BLaER1 (cell line): ENCODE results near the gene ATP6AP1.

Source experiments
- H3K27ac ChIP-seq: shearing (Covaris generic); formaldehyde crosslinking; 2 replicates; pipeline ENCODE4 v1.8.1; 2022
- H3K27me3 ChIP-seq: shearing (Covaris generic); formaldehyde crosslinking; 2 replicates; pipeline ENCODE4 v1.8.1; 2022
- H3K36me3 ChIP-seq: shearing (Covaris generic); formaldehyde crosslinking; 2 replicates; pipeline ENCODE4 v1.8.1; 2022
- H3K4me1 ChIP-seq: shearing (Covaris generic); formaldehyde crosslinking; 2 replicates; pipeline ENCODE4 v1.8.1; 2022
- H3K4me2 ChIP-seq: shearing (Covaris generic); formaldehyde crosslinking; 2 replicates; pipeline ENCODE4 v1.8.1; 2022
- H3K4me3 ChIP-seq: shearing (Covaris generic); formaldehyde crosslinking; 2 replicates; pipeline ENCODE4 v1.8.1; 2022
- H3K9ac ChIP-seq: shearing (Covaris generic); formaldehyde crosslinking; 2 replicates; pipeline ENCODE4 v1.8.1; 2022
- H3K9me3 ChIP-seq: shearing (Covaris generic); formaldehyde crosslinking; 2 replicates; pipeline ENCODE4 v1.8.1; 2022
- H4K20me1 ChIP-seq: shearing (Covaris generic); formaldehyde crosslinking; 2 replicates; pipeline ENCODE4 v1.8.1; 2022
- Cebpa-rat ChIP-seq: shearing (Covaris generic); IDR thresholded peaks from 2 replicates; pipeline ENCODE4 v1.8.1; 2022

Gene ATP6AP1

DNA sequence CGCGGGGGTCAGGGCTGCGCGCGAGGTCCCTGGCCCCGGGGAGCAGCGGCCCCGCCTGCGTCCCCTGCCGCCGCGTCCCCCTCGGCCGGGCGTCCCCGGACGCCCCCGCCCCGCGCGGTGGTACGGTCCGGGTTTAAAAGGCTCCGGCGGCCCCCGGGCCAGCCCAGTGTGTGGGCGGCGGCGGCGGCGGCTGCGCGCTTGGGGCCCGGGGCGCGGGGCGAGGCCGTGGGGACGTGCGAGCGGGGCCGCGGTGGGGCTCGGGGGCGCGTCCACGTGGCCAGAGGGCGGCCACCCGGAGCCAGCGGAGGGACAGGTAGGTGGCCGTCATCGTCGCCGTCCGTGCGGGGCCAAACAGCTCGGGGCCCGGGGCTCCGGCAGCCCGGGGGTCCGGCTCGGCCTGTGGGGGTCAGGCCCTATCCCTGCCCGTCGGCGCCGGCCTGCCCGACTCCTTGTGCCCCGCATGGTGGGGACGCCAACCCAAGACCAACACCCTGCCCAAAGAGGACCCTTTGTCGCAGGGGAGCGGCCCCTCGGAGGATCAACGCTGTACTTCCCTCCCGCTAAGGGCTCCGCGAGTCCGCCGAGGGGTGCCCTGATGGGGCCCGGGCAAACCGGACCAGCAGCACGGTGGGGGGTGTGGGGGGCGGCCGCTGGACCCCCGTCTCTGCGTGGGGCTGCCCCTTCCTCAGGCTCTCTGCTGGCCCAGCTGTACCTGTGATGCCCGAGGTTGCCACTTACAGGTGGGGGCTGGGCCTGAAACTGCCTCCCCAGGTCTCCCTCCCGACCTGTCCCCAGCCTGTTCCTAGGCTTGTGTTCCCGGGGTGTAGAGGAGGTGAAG, 29.9 kb downstream of the ATP6AP1 start, which contains the start of gene PLXNA3:
Gene PLXNA3, plus strand, starts transcription at position 166 of the 838 bp plus-strand sequence. CDS start 1,903 bp downstream, outside the sequence.
- peak within 1 kb of the TSS; percentile 87 for H3K9ac ChIP-seq
- peaks cover 45% of the 10 kb centered on the region for H4K20me1 ChIP-seq
- peak within 1 kb of the TSS; percentile 79 for H3K4me3 ChIP-seq
- 0 out of 2 replicates have a peak, but pooled peaks cover 12% of the 10 kb centered on the region for H3K9me3 ChIP-seq
- H3K4me2 ChIP-seq = peak within 1 kb of the TSS; percentile 87
- peaks cover 5% of the 10 kb centered on the region; the same call in 1 of the 2 replicates for H3K27me3 ChIP-seq
- H3K27ac ChIP-seq = peak within 1 kb of the TSS; percentile 92
- H3K36me3 ChIP-seq = peaks cover 32% of the 10 kb centered on the region
- peaks cover 16% of the 10 kb centered on the region for H3K4me1 ChIP-seq
- TF ChIP-seq Cebpa-rat = no peak

DNA sequence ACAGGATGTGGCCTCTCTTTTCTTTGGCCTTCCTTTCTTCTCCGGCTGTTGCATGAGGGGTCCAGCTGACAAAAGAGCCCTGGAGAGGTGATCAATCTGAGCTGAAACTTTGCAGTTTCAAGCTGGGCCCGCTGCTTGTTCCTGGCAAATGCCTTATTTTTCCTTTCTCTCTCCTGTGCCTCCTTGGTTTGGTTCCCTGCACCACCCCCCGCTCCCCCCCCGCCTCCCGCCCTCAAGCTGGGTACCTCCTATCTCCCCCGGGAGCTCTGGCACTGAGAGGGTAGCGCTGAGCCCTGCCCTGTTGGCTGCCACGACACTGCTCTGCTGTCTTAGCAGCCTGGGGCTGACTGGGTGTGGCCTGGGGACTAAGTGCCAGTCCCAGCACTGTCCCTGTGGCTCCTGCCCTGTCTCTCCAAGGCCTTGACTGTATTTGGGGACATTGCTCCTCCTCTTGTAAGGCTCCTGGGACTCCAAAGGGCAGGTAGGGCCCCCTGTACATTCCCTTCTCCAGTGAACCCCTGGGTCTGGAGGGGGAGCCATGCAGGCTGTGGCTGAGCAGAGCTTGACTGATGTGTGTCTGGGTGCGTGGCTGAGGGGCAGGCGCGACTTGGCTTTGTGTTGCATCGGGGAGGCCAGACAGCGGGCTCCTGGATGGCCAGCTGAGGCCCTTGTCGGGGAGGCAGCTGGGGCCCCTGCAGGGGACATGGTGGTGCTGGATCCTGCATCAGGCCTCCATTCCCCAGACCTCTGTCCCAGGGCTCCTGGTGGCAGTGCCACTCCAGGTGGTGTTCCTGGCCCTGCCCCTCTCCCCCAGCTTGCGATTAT, 30.7 kb downstream of the ATP6AP1 start:
- Histone ChIP-seq H3K4me2 (peak overlapping the region; percentile 87), H3K9ac (peak overlapping the region; percentile 87), H3K4me3 (peak overlapping the region; percentile 79), H3K36me3 (peaks cover 39% of the 10 kb centered on the region), H3K27me3 (peaks cover 5% of the 10 kb centered on the region; the same call in 1 of the 2 replicates), H3K27ac (peak overlapping the region; percentile 92), H3K4me1 (peaks cover 16% of the 10 kb centered on the region), H4K20me1 (peaks cover 51% of the 10 kb centered on the region), H3K9me3 (0 out of 2 replicates have a peak, but pooled peaks cover 16% of the 10 kb centered on the region)
- no peak for TF ChIP-seq Cebpa-rat

DNA sequence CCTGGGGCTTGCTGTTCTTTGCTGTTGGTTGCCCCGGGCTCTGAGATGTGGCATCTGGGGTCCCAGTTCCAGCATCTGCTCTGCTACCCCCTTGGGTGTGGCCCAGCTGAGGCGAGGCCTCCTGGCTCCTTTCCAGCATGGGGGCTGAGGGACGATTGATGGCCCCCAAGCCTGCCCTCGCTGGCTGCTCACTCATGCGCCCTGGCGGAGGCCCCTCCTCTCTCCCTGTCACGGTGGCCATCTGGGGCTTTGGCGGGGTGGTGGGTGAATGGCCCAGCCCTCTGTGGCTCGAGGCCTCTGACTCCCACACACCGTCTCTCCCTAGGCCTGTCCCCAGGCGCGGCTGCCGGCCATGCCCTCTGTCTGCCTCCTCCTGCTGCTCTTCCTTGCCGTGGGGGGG, 31.4 kb downstream of the ATP6AP1 start:
- Histone ChIP-seq H3K4me2 (peak overlapping the region; percentile 87), H3K27ac (0 out of 2 replicates have a peak overlapping the region, but pooled peaks have one; percentile 26), H4K20me1 (peaks cover 57% of the 10 kb centered on the region), H3K4me1 (peaks cover 16% of the 10 kb centered on the region), H3K9ac (peak overlapping the region; percentile 68), H3K36me3 (peaks cover 46% of the 10 kb centered on the region), H3K9me3 (0 out of 2 replicates have a peak, but pooled peaks cover 13% of the 10 kb centered on the region), H3K4me3 (peak overlapping the region; percentile 79), H3K27me3 (peaks cover 5% of the 10 kb centered on the region; the same call in 1 of the 2 replicates)
- no peak for TF ChIP-seq Cebpa-rat

DNA sequence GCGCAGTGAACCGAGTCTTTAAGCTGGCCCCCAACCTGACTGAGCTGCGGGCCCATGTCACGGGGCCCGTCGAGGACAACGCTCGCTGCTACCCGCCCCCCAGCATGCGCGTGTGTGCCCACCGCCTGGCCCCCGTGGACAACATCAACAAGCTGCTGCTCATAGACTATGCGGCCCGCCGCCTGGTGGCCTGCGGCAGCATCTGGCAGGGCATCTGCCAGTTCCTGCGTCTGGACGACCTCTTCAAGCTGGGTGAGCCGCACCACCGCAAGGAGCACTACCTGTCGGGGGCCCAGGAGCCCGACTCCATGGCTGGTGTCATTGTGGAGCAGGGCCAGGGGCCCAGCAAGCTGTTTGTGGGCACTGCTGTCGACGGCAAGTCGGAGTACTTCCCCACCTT, 31.8 kb downstream of the ATP6AP1 start:
- no peak for TF ChIP-seq Cebpa-rat
- Histone ChIP-seq H3K27me3 (peaks cover 5% of the 10 kb centered on the region; the same call in 1 of the 2 replicates), H3K4me1 (peaks cover 16% of the 10 kb centered on the region), H3K4me3 (peak overlapping the region; percentile 79), H3K9me3 (0 out of 2 replicates have a peak, but pooled peaks cover 13% of the 10 kb centered on the region), H3K27ac (no peak overlapping the region), H3K4me2 (peak overlapping the region; percentile 87), H4K20me1 (peaks cover 62% of the 10 kb centered on the region), H3K9ac (peak overlapping the region; percentile 68), H3K36me3 (peaks cover 50% of the 10 kb centered on the region)

DNA sequence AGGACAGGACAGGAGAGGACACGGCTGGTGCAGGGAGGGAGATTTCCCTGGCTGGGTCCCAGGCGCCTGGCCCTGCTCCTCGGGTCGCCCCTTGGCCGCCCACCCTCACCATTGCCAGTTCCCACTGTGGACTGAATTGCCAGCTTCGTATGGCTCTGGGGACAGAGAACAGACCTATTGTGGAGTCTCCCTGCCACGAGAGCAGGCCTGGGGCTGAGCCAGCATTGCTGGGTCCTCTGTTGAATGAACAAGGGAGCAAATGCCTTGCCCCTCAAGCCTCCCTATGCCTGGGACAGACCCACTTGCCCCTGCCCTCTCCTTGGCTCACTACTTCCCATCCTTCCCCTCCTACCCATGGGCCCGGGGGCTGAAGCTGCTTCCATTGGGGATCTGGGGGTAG, 33.9 kb downstream of the ATP6AP1 start:
- peaks cover 25% of the 10 kb centered on the region for H3K9me3 ChIP-seq
- peaks cover 69% of the 10 kb centered on the region for H3K36me3 ChIP-seq
- H3K4me2 ChIP-seq = no peak overlapping the region
- no peak overlapping the region for H3K9ac ChIP-seq
- peaks cover 5% of the 10 kb centered on the region; the same call in 1 of the 2 replicates for H3K27me3 ChIP-seq
- no peak overlapping the region for H3K4me3 ChIP-seq
- H3K27ac ChIP-seq = no peak overlapping the region
- peaks cover 65% of the 10 kb centered on the region for H4K20me1 ChIP-seq
- peaks cover 16% of the 10 kb centered on the region for H3K4me1 ChIP-seq
- no peak for TF ChIP-seq Cebpa-rat

DNA sequence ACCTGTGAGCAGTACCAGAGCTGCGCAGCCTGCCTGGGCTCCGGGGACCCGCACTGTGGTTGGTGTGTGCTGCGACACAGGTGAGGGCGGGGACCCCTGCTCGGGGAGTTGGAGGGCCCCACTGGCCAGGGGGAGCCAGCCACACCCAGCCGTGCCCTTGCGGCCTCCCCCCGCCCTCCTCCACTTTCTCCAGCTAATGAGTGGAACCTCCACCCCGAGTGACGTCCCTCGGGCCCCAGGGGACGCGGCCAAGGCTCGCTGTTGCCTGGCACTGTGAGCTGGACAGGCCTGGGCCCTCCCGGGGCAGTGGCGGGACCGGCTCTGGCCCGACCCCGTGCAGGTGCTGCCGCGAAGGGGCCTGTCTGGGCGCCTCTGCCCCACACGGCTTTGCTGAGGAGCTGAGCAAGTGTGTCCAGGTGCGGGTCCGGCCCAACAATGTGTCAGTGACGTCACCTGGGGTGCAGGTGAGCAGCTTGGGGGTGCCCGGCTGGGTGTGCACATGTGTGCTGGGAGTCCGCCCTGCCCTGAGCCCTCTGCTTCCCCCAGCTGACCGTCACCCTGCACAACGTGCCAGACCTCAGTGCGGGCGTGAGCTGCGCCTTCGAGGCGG, 35.2 kb downstream of the ATP6AP1 start:
- no peak overlapping the region for H3K4me2 ChIP-seq
- H3K9ac ChIP-seq = no peak overlapping the region
- H3K4me1 ChIP-seq = peaks cover 16% of the 10 kb centered on the region
- H3K9me3 ChIP-seq = peaks cover 26% of the 10 kb centered on the region
- peaks cover 65% of the 10 kb centered on the region for H4K20me1 ChIP-seq
- peaks cover 5% of the 10 kb centered on the region; the same call in 1 of the 2 replicates for H3K27me3 ChIP-seq
- no peak overlapping the region for H3K4me3 ChIP-seq
- TF ChIP-seq Cebpa-rat = no peak
- H3K27ac ChIP-seq = no peak overlapping the region
- peaks cover 82% of the 10 kb centered on the region for H3K36me3 ChIP-seq

DNA sequence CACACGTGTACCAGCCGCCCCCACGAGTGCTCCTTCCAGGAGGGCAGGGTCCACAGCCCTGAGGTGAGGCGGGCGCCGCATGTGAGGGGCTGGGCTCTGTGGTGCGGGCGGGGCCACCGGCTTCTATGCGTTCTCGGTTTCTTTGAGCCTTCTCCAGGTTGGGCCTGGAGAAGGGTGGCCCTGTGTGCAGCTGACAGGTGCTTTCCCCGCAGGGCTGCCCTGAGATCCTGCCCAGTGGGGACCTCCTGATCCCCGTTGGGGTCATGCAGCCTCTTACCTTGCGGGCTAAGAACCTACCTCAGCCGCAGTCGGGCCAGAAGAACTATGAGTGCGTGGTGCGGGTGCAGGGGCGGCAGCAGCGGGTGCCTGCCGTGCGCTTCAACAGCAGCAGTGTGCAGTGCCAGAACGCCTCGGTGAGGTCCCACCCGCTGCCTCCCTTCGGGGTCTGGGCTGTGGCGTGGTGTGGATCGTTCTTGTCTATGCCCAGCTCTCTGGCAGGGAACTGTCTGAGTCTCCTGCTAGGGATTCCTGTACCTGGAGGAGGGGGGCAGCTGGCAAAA, 36.4 kb downstream of the ATP6AP1 start:
- H3K9ac ChIP-seq = no peak overlapping the region
- H4K20me1 ChIP-seq = peaks cover 59% of the 10 kb centered on the region
- H3K4me1 ChIP-seq = peaks cover 9% of the 10 kb centered on the region
- TF ChIP-seq Cebpa-rat = no peak
- no peak overlapping the region for H3K4me3 ChIP-seq
- H3K9me3 ChIP-seq = peaks cover 31% of the 10 kb centered on the region
- no peak overlapping the region for H3K4me2 ChIP-seq
- H3K36me3 ChIP-seq = peaks cover 94% of the 10 kb centered on the region
- H3K27ac ChIP-seq = no peak overlapping the region
- peaks cover 5% of the 10 kb centered on the region; the same call in 1 of the 2 replicates for H3K27me3 ChIP-seq

DNA sequence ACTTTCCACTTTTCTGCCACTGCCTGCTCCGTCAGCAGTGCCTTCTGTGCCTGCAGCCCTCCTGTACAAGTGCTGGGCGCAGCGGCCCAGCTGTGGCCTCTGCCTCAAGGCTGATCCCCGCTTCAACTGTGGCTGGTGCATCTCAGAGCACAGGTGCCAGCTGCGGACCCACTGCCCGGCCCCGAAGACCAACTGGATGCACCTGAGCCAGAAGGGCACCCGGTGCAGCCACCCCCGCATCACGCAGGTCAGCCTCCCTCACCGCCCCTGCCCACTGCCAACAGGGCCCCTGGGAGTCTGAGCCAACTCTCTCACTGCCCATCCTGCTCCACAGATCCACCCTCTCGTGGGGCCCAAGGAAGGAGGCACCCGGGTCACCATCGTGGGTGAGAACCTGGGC, 37.1 kb downstream of the ATP6AP1 start:
- Histone ChIP-seq H3K4me3 (no peak overlapping the region), H3K4me2 (no peak overlapping the region), H3K27me3 (peaks cover 5% of the 10 kb centered on the region; the same call in 1 of the 2 replicates), H3K27ac (no peak overlapping the region), H3K4me1 (peaks cover 1% of the 10 kb centered on the region; the same call in 1 of the 2 replicates), H4K20me1 (peaks cover 52% of the 10 kb centered on the region), H3K9ac (no peak overlapping the region), H3K9me3 (peaks cover 36% of the 10 kb centered on the region), H3K36me3 (peaks cover 96% of the 10 kb centered on the region)
- no peak for TF ChIP-seq Cebpa-rat

DNA sequence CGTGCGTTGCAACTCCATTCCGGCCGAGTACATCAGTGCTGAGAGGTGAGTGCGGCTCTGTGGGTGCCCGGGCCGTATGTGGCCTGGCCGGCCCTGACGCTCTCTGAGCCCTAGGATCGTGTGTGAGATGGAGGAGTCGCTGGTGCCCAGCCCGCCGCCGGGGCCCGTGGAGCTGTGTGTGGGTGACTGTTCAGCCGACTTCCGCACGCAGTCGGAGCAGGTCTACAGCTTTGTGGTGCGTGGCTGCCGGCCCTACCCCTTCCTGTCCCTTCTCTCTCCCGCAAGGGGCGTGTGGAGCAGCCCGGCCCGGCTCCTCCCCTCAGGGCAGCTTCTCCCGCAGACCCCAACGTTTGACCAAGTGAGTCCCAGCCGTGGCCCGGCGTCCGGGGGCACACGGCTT, 37.6 kb downstream of the ATP6AP1 start:
- Histone ChIP-seq H3K9me3 (peaks cover 36% of the 10 kb centered on the region), H3K4me3 (no peak overlapping the region), H3K36me3 (peaks cover 96% of the 10 kb centered on the region), H4K20me1 (peaks cover 48% of the 10 kb centered on the region), H3K27ac (no peak overlapping the region), H3K4me1 (no peaks in the 10 kb centered on the region), H3K9ac (no peak overlapping the region), H3K27me3 (peaks cover 5% of the 10 kb centered on the region; the same call in 1 of the 2 replicates), H3K4me2 (no peak overlapping the region)
- no peak for TF ChIP-seq Cebpa-rat
